ENCODE measurements around the gene CDIP1. TPM values are rescaled to one million over a fixed set of nuclear protein-coding genes. Genes with fewer than 3 reads are reported as not detected.

Gene CDIP1
- total and polyA plus RNA-seq, 9 of the 15 experiments (the other 6 are each of a cell fraction or from before 2014, with no cell fraction given), result 0.29 TPM; not detected in 8

DNA sequence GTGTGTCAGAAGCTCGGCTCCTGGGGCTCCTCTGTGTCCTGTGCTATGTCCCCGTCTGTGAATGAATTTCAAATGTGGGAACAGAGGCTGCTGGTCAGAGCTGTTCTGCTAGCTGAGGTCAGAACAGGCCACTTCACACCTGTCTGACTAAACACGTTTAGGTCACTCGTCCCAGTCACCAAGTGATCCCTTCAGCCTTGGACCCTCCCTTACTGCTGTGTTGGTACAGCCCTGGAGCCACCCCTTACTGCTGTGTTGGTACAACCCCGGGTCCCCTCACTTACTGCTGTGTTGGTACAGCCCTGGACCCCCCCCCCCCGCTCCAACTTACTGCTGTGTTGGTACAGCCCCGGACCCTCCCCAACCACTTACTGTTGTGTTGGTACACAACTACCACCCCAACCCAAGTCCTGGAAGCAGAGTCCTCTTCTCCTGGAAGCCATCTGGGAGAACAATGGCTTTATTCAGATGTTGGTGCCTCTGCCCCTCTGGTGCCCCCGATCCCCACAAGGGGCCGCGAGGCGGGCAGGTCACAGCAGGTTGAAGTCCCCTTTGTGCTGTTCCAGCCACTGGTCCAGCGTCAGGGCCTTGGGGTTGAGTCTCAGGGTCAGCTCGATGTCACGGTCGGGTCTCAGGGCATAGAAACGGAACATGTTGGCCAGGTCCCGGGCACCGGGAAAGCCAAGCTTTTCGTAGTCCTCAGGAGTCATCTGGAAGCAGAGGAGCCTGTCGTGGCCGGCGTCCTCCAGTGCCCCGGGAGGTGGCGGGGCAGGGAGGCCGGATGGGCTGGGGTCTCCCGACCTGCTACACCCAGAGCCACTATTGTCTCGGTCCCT, 77.1 kb downstream of the CDIP1 start (continued):
- TF ChIP-seq RBM22 (IDR thresholded peaks at IDR 0.05; ENCODE audit: low read depth, low read length, poor library complexity, severe bottlenecking), result no peak
- no peak for TF ChIP-seq DMBX1 (CRISPR knock-in tag; IDR thresholded peaks at IDR 0.05; ENCODE audit: borderline replicate concordance)
- TF ChIP-seq, protein P1, sequence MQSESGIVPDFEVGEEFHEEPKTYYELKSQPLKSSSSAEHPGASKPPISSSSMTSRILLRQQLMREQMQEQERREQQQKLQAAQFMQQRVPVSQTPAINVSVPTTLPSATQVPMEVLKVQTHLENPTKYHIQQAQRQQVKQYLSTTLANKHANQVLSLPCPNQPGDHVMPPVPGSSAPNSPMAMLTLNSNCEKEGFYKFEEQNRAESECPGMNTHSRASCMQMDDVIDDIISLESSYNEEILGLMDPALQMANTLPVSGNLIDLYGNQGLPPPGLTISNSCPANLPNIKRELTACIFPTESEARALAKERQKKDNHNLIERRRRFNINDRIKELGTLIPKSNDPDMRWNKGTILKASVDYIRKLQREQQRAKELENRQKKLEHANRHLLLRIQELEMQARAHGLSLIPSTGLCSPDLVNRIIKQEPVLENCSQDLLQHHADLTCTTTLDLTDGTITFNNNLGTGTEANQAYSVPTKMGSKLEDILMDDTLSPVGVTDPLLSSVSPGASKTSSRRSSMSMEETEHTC (IDR thresholded peaks at IDR 0.05), result no peak
- TF ChIP-seq, protein P2, sequence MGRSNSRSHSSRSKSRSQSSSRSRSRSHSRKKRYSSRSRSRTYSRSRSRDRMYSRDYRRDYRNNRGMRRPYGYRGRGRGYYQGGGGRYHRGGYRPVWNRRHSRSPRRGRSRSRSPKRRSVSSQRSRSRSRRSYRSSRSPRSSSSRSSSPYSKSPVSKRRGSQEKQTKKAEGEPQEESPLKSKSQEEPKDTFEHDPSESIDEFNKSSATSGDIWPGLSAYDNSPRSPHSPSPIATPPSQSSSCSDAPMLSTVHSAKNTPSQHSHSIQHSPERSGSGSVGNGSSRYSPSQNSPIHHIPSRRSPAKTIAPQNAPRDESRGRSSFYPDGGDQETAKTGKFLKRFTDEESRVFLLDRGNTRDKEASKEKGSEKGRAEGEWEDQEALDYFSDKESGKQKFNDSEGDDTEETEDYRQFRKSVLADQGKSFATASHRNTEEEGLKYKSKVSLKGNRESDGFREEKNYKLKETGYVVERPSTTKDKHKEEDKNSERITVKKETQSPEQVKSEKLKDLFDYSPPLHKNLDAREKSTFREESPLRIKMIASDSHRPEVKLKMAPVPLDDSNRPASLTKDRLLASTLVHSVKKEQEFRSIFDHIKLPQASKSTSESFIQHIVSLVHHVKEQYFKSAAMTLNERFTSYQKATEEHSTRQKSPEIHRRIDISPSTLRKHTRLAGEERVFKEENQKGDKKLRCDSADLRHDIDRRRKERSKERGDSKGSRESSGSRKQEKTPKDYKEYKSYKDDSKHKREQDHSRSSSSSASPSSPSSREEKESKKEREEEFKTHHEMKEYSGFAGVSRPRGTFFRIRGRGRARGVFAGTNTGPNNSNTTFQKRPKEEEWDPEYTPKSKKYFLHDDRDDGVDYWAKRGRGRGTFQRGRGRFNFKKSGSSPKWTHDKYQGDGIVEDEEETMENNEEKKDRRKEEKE (IDR thresholded peaks at IDR 0.05; ENCODE audit: borderline replicate concordance in 1 of 2, control insufficient read depth in 1 of 2, low read depth in 2 of 2, low read length in 1 of 2), result peak in 1 of 2 experiments; percentile 79; a peak in 1 of 4 replicates
- TF ChIP-seq CEBPG (CRISPR knock-in tag; IDR thresholded peaks at IDR 0.05), result no peak
- no peak for TF ChIP-seq CEBPG (tag; conservative IDR thresholded peaks at IDR 0.05 in 1 of 2, IDR thresholded peaks at IDR 0.05 in 1 of 2)
- TF ChIP-seq, protein P3, sequence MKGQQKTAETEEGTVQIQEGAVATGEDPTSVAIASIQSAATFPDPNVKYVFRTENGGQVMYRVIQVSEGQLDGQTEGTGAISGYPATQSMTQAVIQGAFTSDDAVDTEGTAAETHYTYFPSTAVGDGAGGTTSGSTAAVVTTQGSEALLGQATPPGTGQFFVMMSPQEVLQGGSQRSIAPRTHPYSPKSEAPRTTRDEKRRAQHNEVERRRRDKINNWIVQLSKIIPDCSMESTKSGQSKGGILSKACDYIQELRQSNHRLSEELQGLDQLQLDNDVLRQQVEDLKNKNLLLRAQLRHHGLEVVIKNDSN (CRISPR knock-in tag; IDR thresholded peaks at IDR 0.05), result 0 out of 2 replicates have a peak, but pooled peaks have one; percentile 16
- TF ChIP-seq CBX3 (IDR thresholded peaks at IDR 0.05; ENCODE audit: borderline replicate concordance in 1 of 2, low read length in 2 of 2), result no peak
- TF ChIP-seq SREBF1 (IDR thresholded peaks at IDR 0.05; ENCODE audit: borderline replicate concordance, low read depth, low read length), result peak; percentile 79; the same call in 1 of the 2 replicates
- TF ChIP-seq TOE1 (IDR thresholded peaks at IDR 0.05; ENCODE audit: borderline replicate concordance), result peak; percentile 46; the same call in 1 of the 2 replicates
- no peak for TF ChIP-seq TOE1 (CRISPR knock-in tag; IDR thresholded peaks at IDR 0.05; ENCODE audit: borderline replicate concordance, low read depth)
- TF ChIP-seq ZNF766 (CRISPR knock-in tag; conservative IDR thresholded peaks at IDR 0.05), result no peak
- TF ChIP-seq, protein P4, sequence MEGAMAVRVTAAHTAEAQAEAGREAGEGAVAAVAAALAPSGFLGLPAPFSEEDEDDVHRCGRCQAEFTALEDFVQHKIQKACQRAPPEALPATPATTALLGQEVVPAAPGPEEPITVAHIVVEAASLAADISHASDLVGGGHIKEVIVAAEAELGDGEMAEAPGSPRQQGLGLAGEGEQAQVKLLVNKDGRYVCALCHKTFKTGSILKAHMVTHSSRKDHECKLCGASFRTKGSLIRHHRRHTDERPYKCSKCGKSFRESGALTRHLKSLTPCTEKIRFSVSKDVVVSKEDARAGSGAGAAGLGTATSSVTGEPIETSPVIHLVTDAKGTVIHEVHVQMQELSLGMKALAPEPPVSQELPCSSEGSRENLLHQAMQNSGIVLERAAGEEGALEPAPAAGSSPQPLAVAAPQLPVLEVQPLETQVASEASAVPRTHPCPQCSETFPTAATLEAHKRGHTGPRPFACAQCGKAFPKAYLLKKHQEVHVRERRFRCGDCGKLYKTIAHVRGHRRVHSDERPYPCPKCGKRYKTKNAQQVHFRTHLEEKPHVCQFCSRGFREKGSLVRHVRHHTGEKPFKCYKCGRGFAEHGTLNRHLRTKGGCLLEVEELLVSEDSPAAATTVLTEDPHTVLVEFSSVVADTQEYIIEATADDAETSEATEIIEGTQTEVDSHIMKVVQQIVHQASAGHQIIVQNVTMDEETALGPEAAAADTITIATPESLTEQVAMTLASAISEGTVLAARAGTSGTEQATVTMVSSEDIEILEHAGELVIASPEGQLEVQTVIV (CRISPR knock-in tag; IDR thresholded peaks at IDR 0.05; ENCODE audit: borderline replicate concordance), result no peak
- 0 out of 2 replicates have a peak, but pooled peaks have one; percentile 32 for TF ChIP-seq POLR2A (conservative IDR thresholded peaks at IDR 0.05)
